ENCODE results near the gene RAB28. TPM values are rescaled to one million over a fixed set of nuclear protein-coding genes. Genes with fewer than 3 reads are reported as not detected.

RAB28 gene
- total RNA-seq, 1 experiment from 2014 or later, result 61.8 TPM

- Histone ChIP-seq H3K27ac (ENCODE audit: low read length) (no peak overlapping the region), H3K4me1 (ENCODE audit: low read length) (peaks cover 3% of the 10 kb centered on the region; the same call in 1 of the 2 replicates), H4K20me1 (ENCODE audit: insufficient read depth, low read depth, low read length) (no peaks in the 10 kb centered on the region), H3K79me2 (ENCODE audit: low read length) (no peaks in the 10 kb centered on the region), H3K27me3 (ENCODE audit: low read length) (no peaks in the 10 kb centered on the region), H3K4me2 (ENCODE audit: low read depth, low read length, poor library complexity, severe bottlenecking) (no peak overlapping the region), H3K9ac (ENCODE audit: low read length) (no peak overlapping the region), H3K9me3 (ENCODE audit: low read length) (no peaks in the 10 kb centered on the region), H3K4me3 (ENCODE audit: low read length) (no peak overlapping the region), H3K36me3 (ENCODE audit: insufficient read depth, low read length) (no peaks in the 10 kb centered on the region), H3K9me2 (replicated peaks; ENCODE audit: insufficient read depth, low read length) (no peaks in the 10 kb centered on the region), H2AFZ (ENCODE audit: low read length) (no peak overlapping the region)
- no peak for DNase-seq
These were observed 32.2 kb upstream of the RAB28 start for GRCh38 chr4:13516315-13516860.

- Histone ChIP-seq H3K4me3 (ENCODE audit: low read length) (no peak overlapping the region), H3K27ac (ENCODE audit: low read length) (no peak overlapping the region), H3K9ac (ENCODE audit: low read length) (no peak overlapping the region), H4K20me1 (ENCODE audit: insufficient read depth, low read depth, low read length) (no peaks in the 10 kb centered on the region), H3K36me3 (ENCODE audit: insufficient read depth, low read length) (no peaks in the 10 kb centered on the region), H3K79me2 (ENCODE audit: low read length) (no peaks in the 10 kb centered on the region), H3K4me1 (ENCODE audit: low read length) (peaks cover 3% of the 10 kb centered on the region; the same call in 1 of the 2 replicates), H3K9me2 (replicated peaks; ENCODE audit: insufficient read depth, low read length) (no peaks in the 10 kb centered on the region), H2AFZ (ENCODE audit: low read length) (no peak overlapping the region), H3K27me3 (ENCODE audit: low read length) (no peaks in the 10 kb centered on the region), H3K4me2 (ENCODE audit: low read depth, low read length, poor library complexity, severe bottlenecking) (no peak overlapping the region), H3K9me3 (ENCODE audit: low read length) (no peaks in the 10 kb centered on the region)
- DNase-seq, result no peak
These were observed 31.1 kb upstream of the RAB28 start for GRCh38 chr4:13515268-13515667.

GRCh38 chr4:13514722-13515121 is 30.6 kb upstream of the RAB28 start:
- H2AFZ ChIP-seq (ENCODE audit: low read length), result no peak overlapping the region
- H3K79me2 ChIP-seq (ENCODE audit: low read length), result no peaks in the 10 kb centered on the region
- H3K4me3 ChIP-seq (ENCODE audit: low read length), result no peak overlapping the region
- H3K9ac ChIP-seq (ENCODE audit: low read length), result no peak overlapping the region
- H4K20me1 ChIP-seq (ENCODE audit: insufficient read depth, low read depth, low read length), result no peaks in the 10 kb centered on the region
- H3K9me2 ChIP-seq (replicated peaks; ENCODE audit: insufficient read depth, low read length), result no peaks in the 10 kb centered on the region
- peaks cover 3% of the 10 kb centered on the region; the same call in 1 of the 2 replicates for H3K4me1 ChIP-seq (ENCODE audit: low read length)
- no peak overlapping the region for H3K4me2 ChIP-seq (ENCODE audit: low read depth, low read length, poor library complexity, severe bottlenecking)
- H3K27me3 ChIP-seq (ENCODE audit: low read length), result no peaks in the 10 kb centered on the region
- H3K36me3 ChIP-seq (ENCODE audit: insufficient read depth, low read length), result no peaks in the 10 kb centered on the region
- H3K27ac ChIP-seq (ENCODE audit: low read length), result no peak overlapping the region
- no peak for DNase-seq
- H3K9me3 ChIP-seq (ENCODE audit: low read length), result no peaks in the 10 kb centered on the region

- Histone ChIP-seq H3K9ac (ENCODE audit: low read length) (no peak overlapping the region), H3K36me3 (ENCODE audit: insufficient read depth, low read length) (no peaks in the 10 kb centered on the region), H3K4me1 (ENCODE audit: low read length) (peaks cover 6% of the 10 kb centered on the region), H3K27me3 (ENCODE audit: low read length) (no peaks in the 10 kb centered on the region), H3K4me3 (ENCODE audit: low read length) (no peak overlapping the region), H4K20me1 (ENCODE audit: insufficient read depth, low read depth, low read length) (no peaks in the 10 kb centered on the region), H3K4me2 (ENCODE audit: low read depth, low read length, poor library complexity, severe bottlenecking) (no peak overlapping the region), H3K79me2 (ENCODE audit: low read length) (no peaks in the 10 kb centered on the region), H3K9me2 (replicated peaks; ENCODE audit: insufficient read depth, low read length) (no peaks in the 10 kb centered on the region), H2AFZ (ENCODE audit: low read length) (no peak overlapping the region), H3K9me3 (ENCODE audit: low read length) (no peaks in the 10 kb centered on the region), H3K27ac (ENCODE audit: low read length) (no peak overlapping the region)
- DNase-seq, result no peak
These were observed 27.0 kb upstream of the RAB28 start for GRCh38 chr4:13511101-13511500.

- H4K20me1 ChIP-seq (ENCODE audit: insufficient read depth, low read depth, low read length), result no peaks in the 10 kb centered on the region
- DNase-seq, result no peak
- peaks cover 6% of the 10 kb centered on the region for H3K4me1 ChIP-seq (ENCODE audit: low read length)
- no peak overlapping the region for H3K4me3 ChIP-seq (ENCODE audit: low read length)
- no peak overlapping the region; the same call in 1 of the 2 replicates for H3K9ac ChIP-seq (ENCODE audit: low read length)
- H2AFZ ChIP-seq (ENCODE audit: low read length), result 0 out of 2 replicates have a peak overlapping the region, but pooled peaks have one; percentile 15
- no peaks in the 10 kb centered on the region for H3K27me3 ChIP-seq (ENCODE audit: low read length)
- no peaks in the 10 kb centered on the region for H3K36me3 ChIP-seq (ENCODE audit: insufficient read depth, low read length)
- H3K9me2 ChIP-seq (replicated peaks; ENCODE audit: insufficient read depth, low read length), result no peaks in the 10 kb centered on the region
- no peaks in the 10 kb centered on the region for H3K9me3 ChIP-seq (ENCODE audit: low read length)
- H3K4me2 ChIP-seq (ENCODE audit: low read depth, low read length, poor library complexity, severe bottlenecking), result no peak overlapping the region
- H3K79me2 ChIP-seq (ENCODE audit: low read length), result no peaks in the 10 kb centered on the region
- H3K27ac ChIP-seq (ENCODE audit: low read length), result no peak overlapping the region
These were observed 25.3 kb upstream of the RAB28 start for GRCh38 chr4:13509442-13509841.

GRCh38 chr4:13504374-13504773 is 20.2 kb upstream of the RAB28 start:
- Histone ChIP-seq H3K4me1 (ENCODE audit: low read length) (peaks cover 2% of the 10 kb centered on the region), H3K27me3 (ENCODE audit: low read length) (no peaks in the 10 kb centered on the region), H3K4me3 (ENCODE audit: low read length) (no peak overlapping the region), H3K9me3 (ENCODE audit: low read length) (no peaks in the 10 kb centered on the region), H3K9me2 (replicated peaks; ENCODE audit: insufficient read depth, low read length) (no peaks in the 10 kb centered on the region), H3K36me3 (ENCODE audit: insufficient read depth, low read length) (no peaks in the 10 kb centered on the region), H3K9ac (ENCODE audit: low read length) (no peak overlapping the region), H3K27ac (ENCODE audit: low read length) (no peak overlapping the region), H3K4me2 (ENCODE audit: low read depth, low read length, poor library complexity, severe bottlenecking) (no peak overlapping the region), H3K79me2 (ENCODE audit: low read length) (no peaks in the 10 kb centered on the region), H2AFZ (ENCODE audit: low read length) (no peak overlapping the region), H4K20me1 (ENCODE audit: insufficient read depth, low read depth, low read length) (no peaks in the 10 kb centered on the region)
- DNase-seq, result no peak

GRCh38 chr4:13498469-13498868 is 14.3 kb upstream of the RAB28 start:
- Histone ChIP-seq H4K20me1 (ENCODE audit: insufficient read depth, low read depth, low read length) (no peaks in the 10 kb centered on the region), H3K27ac (ENCODE audit: low read length) (no peak overlapping the region), H3K4me3 (ENCODE audit: low read length) (no peak overlapping the region), H3K9me3 (ENCODE audit: low read length) (0 out of 2 replicates have a peak, but pooled peaks cover 3% of the 10 kb centered on the region), H3K4me1 (ENCODE audit: low read length) (peaks cover 7% of the 10 kb centered on the region), H3K27me3 (ENCODE audit: low read length) (no peaks in the 10 kb centered on the region), H3K4me2 (ENCODE audit: low read depth, low read length, poor library complexity, severe bottlenecking) (no peak overlapping the region), H3K79me2 (ENCODE audit: low read length) (no peaks in the 10 kb centered on the region), H3K9me2 (replicated peaks; ENCODE audit: insufficient read depth, low read length) (no peaks in the 10 kb centered on the region), H3K9ac (ENCODE audit: low read length) (no peak overlapping the region), H2AFZ (ENCODE audit: low read length) (no peak overlapping the region), H3K36me3 (ENCODE audit: insufficient read depth, low read length) (no peaks in the 10 kb centered on the region)
- peak; percentile 53 for DNase-seq

GRCh38 chr4:13496605-13497004 is 12.5 kb upstream of the RAB28 start:
- Histone ChIP-seq H3K27ac (ENCODE audit: low read length) (no peak overlapping the region), H3K4me3 (ENCODE audit: low read length) (no peak overlapping the region), H3K9me3 (ENCODE audit: low read length) (0 out of 2 replicates have a peak, but pooled peaks cover 3% of the 10 kb centered on the region), H3K4me1 (ENCODE audit: low read length) (peaks cover 7% of the 10 kb centered on the region), H3K9me2 (replicated peaks; ENCODE audit: insufficient read depth, low read length) (no peaks in the 10 kb centered on the region), H3K27me3 (ENCODE audit: low read length) (no peaks in the 10 kb centered on the region), H2AFZ (ENCODE audit: low read length) (no peak overlapping the region), H3K36me3 (ENCODE audit: insufficient read depth, low read length) (no peaks in the 10 kb centered on the region), H3K4me2 (ENCODE audit: low read depth, low read length, poor library complexity, severe bottlenecking) (no peak overlapping the region), H3K9ac (ENCODE audit: low read length) (no peak overlapping the region), H3K79me2 (ENCODE audit: low read length) (no peaks in the 10 kb centered on the region), H4K20me1 (ENCODE audit: insufficient read depth, low read depth, low read length) (no peaks in the 10 kb centered on the region)
- DNase-seq, result no peak
